Muscle of leg (tissue), 11 donors: ENCODE data around the gene GLB1L2. TPM values are rescaled to one million over a fixed set of nuclear protein-coding genes. Genes with fewer than 3 reads are reported as not detected.
A peak's percentile ranks its signal among the peaks of the same experiment; 100 is the strongest.

Source experiments
- DNase-seq: peaks from one replicate; pipeline ENCODE4 v3.0.0; 2013
- H3K27ac ChIP-seq: one replicate; pipeline ENCODE4 v1.5.1; 2013; ENCODE audit warnings: mild to moderate bottlenecking, low read length, control low read depth
- H3K27me3 ChIP-seq: one replicate; pipeline ENCODE4 v1.6.1; 2013; ENCODE audit warnings: low read length; ENCODE audit not compliant: control insufficient read depth, insufficient read depth
- H3K36me3 ChIP-seq: one replicate; pipeline ENCODE4 v1.6.1; 2013; ENCODE audit warnings: low read length; ENCODE audit not compliant: control insufficient read depth, insufficient read depth
- H3K4me1 ChIP-seq: one replicate; pipeline ENCODE4 v1.6.1; 2013; ENCODE audit warnings: low read length; ENCODE audit not compliant: control insufficient read depth, insufficient read depth
- H3K4me3 ChIP-seq: one replicate; pipeline ENCODE4 v1.5.1; 2013; ENCODE audit warnings: low read length, control low read depth
- H3K9me3 ChIP-seq: replicated peaks from 2 replicates; pipeline ENCODE4 v1.6.1; 2013; ENCODE audit warnings: low read depth, low read length; ENCODE audit not compliant: control insufficient read depth
- WGBS: methylation state at CpG from one replicate; pipeline ENCODE4 v1.1.5; 2013; ENCODE audit warnings: missing lambda C conversion rate; ENCODE audit not compliant: insufficient coverage; 5-methylcytosine and 5-hydroxymethylcytosine counted together
- polyA plus RNA-seq, 8 donors: library from polyadenylated mRNA; unstranded; fragments of 120-200 nt; gene quantifications; one replicate each; pipeline versions ENCODE4 v1.2.1 to v1.2.3, GENCODE V29; 2013; ENCODE audit warnings: inconsistent platforms in 1 of 8, low replicate concordance in 1 of 8; ENCODE audit not compliant: insufficient read length in 8 of 8, insufficient read depth in 1 of 8
- total RNA-seq: library from RNA; stranded (reverse); fragments of 120-200 nt; gene quantifications from one replicate; pipeline ENCODE4 v1.2.4, GENCODE V29; 2013

The GLB1L2 gene
- total and polyA plus RNA-seq, 9 donors: 0.20 to 1.2 (median 0.40) TPM

DNA sequence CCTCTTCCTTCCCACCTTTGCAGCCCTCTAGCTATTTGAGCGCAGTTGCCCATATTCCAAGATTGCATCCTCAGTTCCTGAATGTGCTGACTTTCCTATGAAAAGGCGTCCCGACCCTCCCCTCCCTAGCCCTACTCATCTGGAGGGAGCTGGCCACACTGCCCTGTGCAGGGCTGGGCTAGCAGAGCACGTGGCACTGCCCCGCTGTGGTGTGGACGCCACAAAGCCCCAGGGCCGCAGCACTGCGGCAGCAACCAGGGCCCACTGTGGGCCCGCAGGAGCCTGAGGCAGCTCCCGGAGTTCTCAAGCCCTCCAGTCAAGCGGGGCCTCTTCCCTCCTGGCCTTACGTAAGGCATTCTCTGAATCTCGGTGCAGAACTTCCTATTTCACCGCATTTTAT lies 52.6 kb downstream of the GLB1L2 start:
- H3K4me1 ChIP-seq: peaks cover 21% of the 10 kb centered on the region
- H3K36me3 ChIP-seq: no peaks in the 10 kb centered on the region
- no peaks in the 10 kb centered on the region for H3K9me3 ChIP-seq
- WGBS: 88% methylated on average over 11 of the region's 14 CpGs
- no peak for DNase-seq
- H3K27me3 ChIP-seq: no peaks in the 10 kb centered on the region
- H3K27ac ChIP-seq: no peak overlapping the region
- H3K4me3 ChIP-seq: no peak overlapping the region

DNA sequence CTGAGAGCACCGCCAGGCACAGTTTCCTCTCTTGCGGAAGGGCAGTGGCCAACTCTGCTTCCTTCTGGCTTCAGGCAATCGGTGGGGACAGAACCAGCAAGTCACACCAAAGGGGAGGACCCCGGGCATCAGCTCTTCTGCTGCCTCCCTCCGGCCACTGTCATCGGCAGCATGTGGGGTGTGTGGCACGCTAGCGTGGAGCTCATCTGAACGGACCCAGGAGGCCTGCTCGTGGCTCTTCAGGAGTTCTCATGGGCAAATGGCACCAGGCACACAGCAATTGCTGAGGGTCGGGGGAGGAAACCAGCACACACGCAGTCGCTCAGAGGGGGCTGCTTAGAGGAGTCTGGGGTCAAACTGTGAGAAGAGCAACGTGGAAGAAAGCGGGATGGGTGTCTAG lies 53.4 kb downstream of the GLB1L2 start:
- H3K27me3 ChIP-seq: peaks cover 1% of the 10 kb centered on the region

DNA sequence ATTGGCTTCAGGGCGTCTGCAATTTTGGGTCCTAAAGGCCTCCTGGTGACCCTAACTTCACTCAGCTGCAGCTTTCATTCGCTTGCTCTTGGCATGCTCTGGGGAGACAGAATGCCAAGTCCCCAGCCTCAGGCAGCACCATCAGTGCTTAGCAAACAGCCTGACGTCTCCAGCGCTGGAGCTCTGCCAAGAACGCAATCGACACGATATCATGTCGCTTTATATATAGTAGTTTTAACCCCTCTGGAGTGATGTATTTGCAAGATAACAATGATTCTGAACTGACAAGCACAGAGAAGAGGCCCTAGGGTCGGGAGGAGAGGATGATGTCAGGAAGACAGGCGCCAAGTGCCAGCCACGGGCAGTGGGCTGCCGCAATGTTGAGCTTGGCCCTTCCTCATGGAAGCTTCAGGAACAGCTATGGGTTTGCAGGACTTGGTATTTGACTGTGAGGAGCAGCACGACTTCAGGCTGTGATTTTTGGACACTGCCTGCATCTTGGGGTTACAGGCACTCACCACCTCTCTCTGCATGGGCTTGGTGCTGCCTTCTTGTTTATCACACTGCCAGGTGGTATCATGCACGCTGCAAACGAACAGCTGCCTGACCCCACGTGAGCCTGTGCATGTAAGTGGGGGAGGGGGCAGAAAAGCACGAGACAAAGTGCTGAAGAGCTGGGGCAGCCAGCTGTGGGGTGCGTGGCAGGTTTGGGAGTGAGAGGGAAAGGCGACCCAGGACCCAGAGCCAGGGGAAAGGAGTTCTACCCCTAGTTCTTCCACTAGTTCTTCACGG lies 54.2 kb downstream of the GLB1L2 start:
- WGBS: 31% methylated on average over 13 of the region's 20 CpGs
- peaks cover 2% of the 10 kb centered on the region for H3K27me3 ChIP-seq
- peak; percentile 44 for DNase-seq
- H3K4me1 ChIP-seq: peaks cover 21% of the 10 kb centered on the region
- H3K36me3 ChIP-seq: no peaks in the 10 kb centered on the region
- H3K27ac ChIP-seq: peak overlapping the region; percentile 38
- no peak overlapping the region for H3K4me3 ChIP-seq
- no peaks in the 10 kb centered on the region for H3K9me3 ChIP-seq

More for the DNA sequence above, 53.4 kb downstream of the GLB1L2 start:
- no peaks in the 10 kb centered on the region for H3K9me3 ChIP-seq
- H3K27ac ChIP-seq: peak overlapping the region; percentile 6
- WGBS: 83% methylated on average over 15 of the region's 15 CpGs
- H3K4me3 ChIP-seq: no peak overlapping the region
- no peak for DNase-seq
- H3K36me3 ChIP-seq: no peaks in the 10 kb centered on the region
- H3K4me1 ChIP-seq: peaks cover 21% of the 10 kb centered on the region

GRCh38 chr11:134386945-134387344 lies 55.2 kb downstream of the GLB1L2 start:
- no peak for DNase-seq
- Histone ChIP-seq H3K4me3 (no peak overlapping the region), H3K27me3 (peaks cover 2% of the 10 kb centered on the region), H3K9me3 (no peaks in the 10 kb centered on the region), H3K36me3 (no peaks in the 10 kb centered on the region), H3K27ac (no peak overlapping the region), H3K4me1 (peaks cover 21% of the 10 kb centered on the region)
- 65% methylated on average over 6 of the region's 6 CpGs for WGBS

DNA sequence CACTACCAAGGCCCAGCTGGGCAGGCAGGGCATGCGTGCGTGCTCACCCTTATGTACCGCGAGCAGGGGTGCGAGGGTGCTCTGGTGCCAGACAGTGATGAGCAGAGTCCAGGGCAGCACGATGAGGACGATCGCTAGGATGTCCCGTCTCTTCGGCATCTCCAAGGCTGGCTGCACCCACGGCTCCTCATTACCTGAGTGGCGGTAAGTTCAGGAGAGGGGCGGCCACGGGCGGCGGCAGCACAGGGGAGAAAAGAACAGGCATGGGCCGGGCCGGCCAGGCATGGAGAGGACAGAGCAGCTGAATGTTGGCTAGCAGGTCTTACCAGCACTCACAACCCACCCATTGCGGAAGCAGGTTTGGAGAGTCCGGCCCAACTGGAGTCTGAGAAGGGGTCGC lies 55.7 kb downstream of the GLB1L2 start:
- DNase-seq: no peak
- WGBS: 93% methylated on average over 18 of the region's 21 CpGs
- Histone ChIP-seq H3K27me3 (peaks cover 2% of the 10 kb centered on the region), H3K4me3 (no peak overlapping the region), H3K36me3 (no peaks in the 10 kb centered on the region), H3K27ac (no peak overlapping the region), H3K4me1 (peaks cover 21% of the 10 kb centered on the region), H3K9me3 (no peaks in the 10 kb centered on the region)

- no peak for DNase-seq
- peaks cover 3% of the 10 kb centered on the region for H3K27me3 ChIP-seq
- no peaks in the 10 kb centered on the region for H3K9me3 ChIP-seq
- no peak overlapping the region for H3K27ac ChIP-seq
- 93% methylated on average over 2 of the region's 4 CpGs for WGBS
- H3K36me3 ChIP-seq: no peaks in the 10 kb centered on the region
- H3K4me1 ChIP-seq: peaks cover 21% of the 10 kb centered on the region
- H3K4me3 ChIP-seq: no peak overlapping the region
These were observed 56.8 kb downstream of the GLB1L2 start for GRCh38 chr11:134388590-134388989.

GRCh38 chr11:134389464-134390180 lies 57.8 kb downstream of the GLB1L2 start:
- Histone ChIP-seq H3K36me3 (no peaks in the 10 kb centered on the region), H3K27ac (no peak overlapping the region), H3K9me3 (no peaks in the 10 kb centered on the region), H3K27me3 (peaks cover 5% of the 10 kb centered on the region), H3K4me3 (no peak overlapping the region), H3K4me1 (peaks cover 21% of the 10 kb centered on the region)
- WGBS: 88% methylated on average over 20 of the region's 25 CpGs
- DNase-seq: no peak

- no peak for DNase-seq
- 66% methylated on average over 12 of the region's 15 CpGs for WGBS
- no peak overlapping the region for H3K27ac ChIP-seq
These were observed 59.1 kb downstream of the GLB1L2 start for GRCh38 chr11:134390706-134391569.

DNA sequence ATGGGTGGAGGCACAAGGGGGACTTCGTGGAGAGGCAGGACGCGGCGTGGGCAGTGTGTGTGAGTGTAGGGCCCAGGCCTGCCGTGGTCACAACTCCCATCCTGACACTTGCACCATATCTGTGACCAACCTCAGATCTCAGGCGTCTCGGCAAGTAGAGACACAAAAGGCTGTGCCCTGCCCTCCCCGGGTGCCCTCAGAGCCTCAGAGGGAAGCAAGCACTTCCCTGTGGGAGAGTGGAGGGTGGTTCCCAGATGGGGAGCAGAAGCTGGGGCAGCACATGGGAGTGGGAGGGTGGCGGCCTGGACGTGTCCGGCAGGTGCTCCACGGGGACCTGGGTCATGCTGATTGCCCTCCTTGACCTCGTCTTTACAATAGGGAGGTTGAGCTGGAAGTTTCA lies 59.9 kb downstream of the GLB1L2 start:
- Histone ChIP-seq H3K27me3 (peaks cover 5% of the 10 kb centered on the region), H3K27ac (no peak overlapping the region), H3K9me3 (no peaks in the 10 kb centered on the region), H3K4me3 (no peak overlapping the region), H3K4me1 (peaks cover 7% of the 10 kb centered on the region), H3K36me3 (no peaks in the 10 kb centered on the region)
- WGBS: 70% methylated on average over 4 of the region's 13 CpGs
- DNase-seq: no peak

More at GRCh38 chr11:134390706-134391569, 59.1 kb downstream of the GLB1L2 start:
- no peaks in the 10 kb centered on the region for H3K9me3 ChIP-seq
- peaks cover 5% of the 10 kb centered on the region for H3K27me3 ChIP-seq
- no peaks in the 10 kb centered on the region for H3K36me3 ChIP-seq
- peaks cover 12% of the 10 kb centered on the region for H3K4me1 ChIP-seq
- no peak overlapping the region for H3K4me3 ChIP-seq
